WTC11 (cell line): ENCODE data around the gene CA7.

Experiments used
- AFF4 ChIP-seq: sonication (generic); formaldehyde crosslinking; IDR thresholded peaks from 2 replicates; pipeline ENCODE4 v1.8.1; 2023; ENCODE audit warnings: mild to moderate bottlenecking, missing genetic modification reagents, borderline replicate concordance
- ATF1 ChIP-seq: sonication (generic); formaldehyde crosslinking; IDR thresholded peaks from 2 replicates; pipeline ENCODE4 v1.8.1; 2023; ENCODE audit warnings: mild to moderate bottlenecking, moderate library complexity, missing genetic modification reagents
- ATF2 ChIP-seq: sonication (generic); formaldehyde crosslinking; IDR thresholded peaks from 2 replicates; pipeline ENCODE4 v1.8.1; 2022; ENCODE audit warnings: low read depth, missing genetic modification reagents, borderline replicate concordance
- CBFB ChIP-seq: sonication (generic); formaldehyde crosslinking; IDR thresholded peaks from 2 replicates; pipeline ENCODE4 v1.8.1; 2022; ENCODE audit warnings: mild to moderate bottlenecking, low read depth, missing genetic modification reagents
- CTCF ChIP-seq: fragments of 200-600 bp; IDR thresholded peaks from 2 replicates; pipeline ENCODE4 v1.8.0; 2022; ENCODE audit warnings: antibody characterized with exemption
- FOXJ3 ChIP-seq: sonication (generic); formaldehyde crosslinking; IDR thresholded peaks from 2 replicates; pipeline ENCODE4 v1.9.0; 2021; ENCODE audit warnings: missing genetic modification reagents, mild to moderate bottlenecking, borderline replicate concordance
- GTF2I ChIP-seq: fragments of 250-450 bp; sonication (Bioruptor Pico); conservative IDR thresholded peaks from 2 replicates; pipeline ENCODE4 v1.4.0; 2021; ENCODE audit warnings: mild to moderate bottlenecking
- MAX ChIP-seq: sonication (generic); formaldehyde crosslinking; IDR thresholded peaks from 2 replicates; pipeline ENCODE4 v1.8.0; 2022; ENCODE audit warnings: mild to moderate bottlenecking, missing genetic modification reagents
- MXD4 ChIP-seq: fragments of 250-450 bp; sonication (Bioruptor Pico); IDR thresholded peaks from 2 replicates; pipeline ENCODE4 v1.8.0; 2021; ENCODE audit warnings: mild to moderate bottlenecking, moderate library complexity, borderline replicate concordance
- NFE2L1 ChIP-seq: sonication (generic); formaldehyde crosslinking; IDR thresholded peaks from 2 replicates; pipeline ENCODE4 v1.8.1; 2023; ENCODE audit warnings: missing genetic modification reagents
- ZNF121 ChIP-seq: sonication (generic); formaldehyde crosslinking; IDR thresholded peaks from 2 replicates; pipeline ENCODE4 v1.8.0; 2023; ENCODE audit warnings: missing genetic modification reagents

- TF ChIP-seq CTCF: no peak
- TF ChIP-seq MAX: no peak
- no peak for TF ChIP-seq GTF2I
- TF ChIP-seq MXD4 (CRISPR knock-in tag): no peak
- no peak for TF ChIP-seq ATF2 (CRISPR knock-in tag)
- no peak for TF ChIP-seq FOXJ3 (CRISPR knock-in tag)
- TF ChIP-seq AFF4 (CRISPR knock-in tag): no peak
- TF ChIP-seq NFE2L1 (CRISPR knock-in tag): no peak
- no peak for TF ChIP-seq ATF1
- no peak for TF ChIP-seq CBFB (CRISPR knock-in tag)
- TF ChIP-seq ZNF121 (CRISPR knock-in tag): no peak
Measured at GRCh38 chr16:66872559-66872942, 28.3 kb downstream of the CA7 start.
